NCI-H1694 (cell line): ENCODE data around the gene TLL1.

ENCODE experiments used
- DNase-seq: peaks from one replicate; lab custom pipeline; 2025; lab: John Stamatoyannopoulos, UW

The TLL1 gene

GRCh38 chr4:165872461-165873297, at the start of gene TLL1:
TSS of gene TLL1 (plus strand) at chr4:165873237. CDS start at chr4:165873905, 668 bp downstream.
- DNase-seq, result peak; percentile 7

DNA sequence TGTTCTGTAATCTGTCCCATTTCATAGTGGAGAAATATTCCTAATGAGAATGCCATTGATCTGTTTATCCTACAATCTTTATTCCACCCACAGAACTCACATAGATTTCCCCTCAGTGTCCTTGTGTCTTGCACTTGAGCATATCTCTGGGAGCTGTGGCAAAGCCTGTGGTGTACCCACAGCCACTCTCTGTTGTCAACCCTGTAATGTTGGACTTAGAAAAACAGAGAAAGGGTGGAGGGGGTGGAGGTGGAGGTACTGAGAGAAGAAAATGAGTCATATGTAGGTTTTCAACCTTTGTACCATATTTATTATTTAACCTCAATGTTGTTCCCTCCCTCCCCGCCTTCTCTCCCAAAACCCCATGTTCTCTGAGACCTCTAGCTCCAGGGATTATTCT, 46.9 kb upstream of the TLL1 start:
- no peak for DNase-seq

DNA sequence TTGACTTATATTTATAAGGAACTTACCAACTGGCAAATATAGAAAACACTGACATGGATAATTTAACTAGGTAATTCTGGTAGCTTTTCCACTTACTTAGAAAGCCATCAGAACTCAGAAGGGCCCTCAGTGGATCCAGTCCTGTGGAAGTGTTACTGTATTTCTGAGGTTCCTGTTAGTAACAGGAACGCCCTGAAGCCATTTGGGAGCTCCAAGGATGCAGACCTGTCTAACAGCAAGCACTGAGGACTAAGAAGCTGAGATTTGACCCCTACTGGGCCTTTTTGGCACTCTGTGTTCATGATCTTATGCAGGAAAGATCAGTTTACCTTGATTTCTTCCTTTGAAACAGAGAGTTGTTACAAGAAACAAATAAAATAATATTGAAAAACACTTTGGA, 46.0 kb upstream of the TLL1 start:
- no peak for DNase-seq

DNA sequence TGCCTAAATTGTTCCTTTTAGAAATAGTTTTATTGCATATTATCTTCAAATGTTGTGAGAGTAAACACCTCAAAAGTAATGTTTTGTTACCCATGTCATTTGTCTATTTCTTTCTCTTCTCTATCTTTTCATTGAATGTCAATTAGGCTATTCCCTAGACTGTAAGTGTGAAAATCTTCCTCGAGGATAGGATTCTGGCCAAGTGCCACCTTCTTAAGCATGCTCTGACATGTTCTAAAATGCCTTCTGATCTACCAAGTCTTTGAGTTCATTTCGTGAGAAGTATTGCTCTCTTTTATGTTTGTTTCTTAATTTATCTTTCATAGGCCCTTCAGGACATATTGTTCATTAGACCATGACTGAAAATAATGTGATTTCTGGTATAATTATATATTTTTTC, 44.1 kb upstream of the TLL1 start:
- no peak for DNase-seq

DNA sequence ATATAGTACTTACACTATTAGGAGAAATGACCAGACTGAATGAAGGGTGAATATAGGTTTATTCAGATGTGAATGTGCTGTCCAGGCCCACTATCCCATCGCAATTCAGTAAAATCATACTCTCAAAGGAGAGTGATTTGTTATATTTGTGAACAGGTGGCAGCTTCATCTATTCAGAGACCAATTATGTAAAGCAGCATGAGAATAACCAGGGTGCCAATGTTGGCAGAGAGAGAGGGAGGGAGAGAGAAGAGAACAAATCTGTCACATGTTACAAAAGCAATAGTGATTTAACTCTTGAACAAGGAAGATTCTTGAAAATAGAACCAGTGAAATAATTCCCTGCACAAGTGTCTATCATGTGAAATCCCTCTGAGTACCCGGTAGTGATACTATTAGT, 38.9 kb upstream of the TLL1 start:
- DNase-seq, result peak; percentile 50

DNA sequence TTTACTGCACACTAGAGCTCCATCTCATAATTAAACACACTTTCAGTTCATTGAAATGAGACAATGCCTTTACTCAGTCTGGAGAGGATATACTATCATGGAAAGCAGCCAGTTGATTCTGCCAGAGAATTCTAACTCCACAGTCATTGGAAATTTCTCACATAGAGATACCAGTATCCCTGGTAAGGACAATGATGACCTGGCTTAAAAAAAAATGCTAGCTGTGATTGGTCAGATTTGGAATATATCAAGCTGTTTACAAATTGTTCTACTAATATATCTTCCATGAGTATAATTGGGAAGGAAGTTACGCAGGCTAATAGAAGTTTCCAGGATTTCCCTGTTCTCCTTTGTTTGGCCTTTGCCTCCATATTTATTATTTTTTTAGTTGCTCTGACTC, 34.5 kb upstream of the TLL1 start:
- no peak for DNase-seq

DNA sequence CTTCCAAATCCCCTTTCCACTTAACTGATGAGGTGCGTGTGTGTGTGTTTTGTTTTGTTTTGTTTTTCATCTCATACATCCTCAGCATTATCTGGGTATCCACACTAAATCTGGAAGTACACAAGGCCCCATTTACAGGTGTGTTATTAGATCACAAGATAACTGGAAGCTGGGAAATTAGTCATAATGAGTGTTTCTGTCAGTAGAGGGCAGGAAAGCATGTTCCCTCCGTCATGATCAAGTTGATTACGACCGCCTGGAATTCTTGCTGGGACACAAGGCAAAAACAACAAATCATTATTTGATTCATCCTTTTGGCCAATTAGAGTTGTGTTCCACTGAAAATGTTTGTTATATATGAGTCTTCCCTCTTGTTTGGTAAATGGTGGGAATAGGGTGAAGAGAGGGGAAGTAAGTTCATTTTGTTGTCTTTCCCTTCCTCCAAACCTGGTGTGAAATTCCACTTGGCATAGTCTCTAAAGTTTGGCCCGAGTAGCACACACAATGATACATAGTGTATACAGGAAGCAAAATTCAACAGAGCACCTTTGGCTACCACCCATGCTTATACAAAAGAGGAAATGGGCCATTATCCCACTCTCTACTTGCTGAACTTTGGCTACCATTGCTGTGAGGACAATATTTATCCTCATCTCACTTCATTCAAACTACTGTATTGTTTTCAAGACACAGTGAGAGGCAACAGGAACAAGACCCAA, 33.3 kb upstream of the TLL1 start:
- DNase-seq, result no peak

DNA sequence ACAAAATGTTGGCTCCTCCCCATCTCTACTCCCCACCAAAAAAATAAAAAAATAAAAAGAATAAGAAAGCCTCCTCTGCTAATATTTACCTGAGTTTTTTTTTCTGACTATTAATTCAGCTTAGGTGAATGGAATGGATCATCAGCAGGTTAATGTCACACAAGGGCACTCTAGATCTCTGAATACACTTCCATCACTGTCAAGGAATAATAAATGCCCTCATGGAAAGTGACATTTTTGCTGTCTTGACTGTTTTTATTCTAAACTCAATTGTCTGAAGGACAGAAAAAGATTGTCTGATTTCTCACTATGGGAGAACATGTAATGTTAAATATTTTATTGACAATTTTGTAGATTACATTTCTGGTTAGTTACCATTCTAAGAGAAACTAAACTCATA, 30.4 kb upstream of the TLL1 start:
- no peak for DNase-seq

GRCh38 chr4:165844161-165844560, 28.9 kb upstream of the TLL1 start:
- DNase-seq, result no peak

GRCh38 chr4:165851256-165851655, 21.8 kb upstream of the TLL1 start:
- DNase-seq, result no peak

DNA sequence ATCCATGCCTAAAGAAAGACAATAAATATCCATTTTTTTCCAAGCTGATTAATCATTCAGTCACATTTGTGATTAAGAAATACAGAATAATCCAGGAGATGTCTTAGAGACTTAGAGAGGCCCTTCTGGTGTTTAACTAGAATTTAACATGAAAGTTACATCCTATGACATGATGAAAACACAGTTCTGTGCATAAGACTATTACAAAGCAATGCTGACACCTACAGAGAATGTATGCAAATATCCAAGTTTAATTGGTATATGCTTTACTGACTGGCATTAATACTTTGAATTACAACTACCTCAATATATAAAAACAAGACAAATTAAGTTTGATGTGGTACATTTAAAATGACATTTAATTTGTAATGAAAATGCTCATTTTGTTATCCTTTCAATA, 17.8 kb upstream of the TLL1 start:
- no peak for DNase-seq

DNA sequence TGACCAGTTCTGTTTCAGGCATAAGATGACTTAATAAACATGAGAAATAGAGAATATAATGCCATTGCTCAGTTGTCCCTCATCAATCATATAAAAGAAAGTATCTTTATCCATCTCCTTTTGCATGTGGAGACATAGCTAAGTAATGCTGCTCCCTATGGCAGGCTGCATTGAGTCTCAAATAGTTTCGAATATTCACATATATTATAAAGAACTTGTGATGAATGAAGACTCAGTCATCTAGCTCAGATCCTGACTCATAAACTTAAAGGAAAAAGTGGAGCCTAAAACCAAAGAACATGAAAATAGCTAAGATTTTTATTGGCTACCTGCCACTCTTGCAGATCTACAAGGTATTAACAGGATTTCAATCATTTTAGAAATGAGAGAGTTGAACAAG, 11.7 kb upstream of the TLL1 start:
- no peak for DNase-seq

- no peak for DNase-seq
Observed at GRCh38 chr4:165864271-165864670, 8.8 kb upstream of the TLL1 start.

DNA sequence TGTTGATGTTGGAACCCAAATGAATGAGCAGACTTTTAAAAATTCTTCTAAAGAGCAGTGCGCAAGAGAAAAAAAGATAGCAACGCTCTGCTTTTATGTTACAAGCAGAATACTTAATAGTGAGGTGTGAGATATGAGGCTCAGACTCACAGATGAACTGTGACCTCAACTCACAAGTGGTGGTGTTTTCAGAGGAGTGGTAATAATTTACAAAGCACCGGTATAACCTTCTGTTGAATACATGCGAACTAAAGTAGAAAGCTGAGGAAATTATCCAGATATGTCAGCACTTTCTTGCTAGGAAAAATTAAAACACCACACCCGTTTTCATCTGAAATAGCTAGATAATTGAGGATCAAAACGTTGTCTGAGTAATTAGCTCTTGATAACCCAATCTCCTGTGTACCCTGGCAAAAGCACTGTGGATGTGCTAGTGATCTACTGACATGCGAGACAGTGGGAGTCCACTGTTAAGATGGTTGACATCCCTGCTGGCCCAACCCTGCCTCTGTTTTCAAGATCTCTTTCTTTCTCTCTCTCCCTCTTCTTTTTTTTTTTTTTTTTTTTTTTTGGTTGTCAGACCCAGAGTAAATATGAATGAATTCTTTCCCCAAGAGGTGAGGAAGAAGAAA, 6.9 kb upstream of the TLL1 start:
- no peak for DNase-seq

- DNase-seq, result no peak
Observed at GRCh38 chr4:165867961-165868360, 5.1 kb upstream of the TLL1 start.

DNA sequence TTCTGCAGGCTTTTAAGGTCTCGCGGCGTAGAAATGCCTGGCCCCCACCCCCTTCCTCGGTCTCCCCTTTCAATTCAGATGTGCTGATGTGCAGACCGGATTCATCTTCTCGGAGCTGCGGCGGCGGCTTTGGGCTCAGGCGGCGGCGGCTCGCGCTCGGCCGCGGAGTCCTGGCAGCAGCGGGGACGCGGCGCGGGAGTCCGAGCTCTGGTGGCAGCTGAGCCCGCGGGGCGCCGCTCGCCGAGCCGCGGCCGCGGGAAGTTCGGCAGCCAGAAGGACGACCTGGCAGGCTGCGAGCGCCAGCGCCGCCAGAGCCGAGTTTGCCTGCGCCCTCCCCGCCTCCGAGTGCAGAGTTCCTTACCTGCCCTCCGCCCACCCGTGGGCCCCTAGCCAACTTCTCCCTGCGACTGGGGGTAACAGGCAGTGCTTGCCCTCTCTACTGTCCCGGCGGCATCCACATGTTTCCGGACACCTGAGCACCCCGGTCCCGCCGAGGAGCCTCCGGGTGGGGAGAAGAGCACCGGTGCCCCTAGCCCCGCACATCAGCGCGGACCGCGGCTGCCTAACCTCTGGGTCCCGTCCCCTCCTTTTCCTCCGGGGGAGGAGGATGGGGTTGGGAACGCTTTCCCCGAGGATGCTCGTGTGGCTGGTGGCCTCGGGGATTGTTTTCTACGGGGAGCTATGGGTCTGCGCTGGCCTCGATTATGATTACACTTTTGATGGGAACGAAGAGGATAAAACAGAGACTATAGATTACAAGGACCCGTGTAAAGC, 448 bp downstream of the TLL1 start:
- DNase-seq, result no peak

DNA sequence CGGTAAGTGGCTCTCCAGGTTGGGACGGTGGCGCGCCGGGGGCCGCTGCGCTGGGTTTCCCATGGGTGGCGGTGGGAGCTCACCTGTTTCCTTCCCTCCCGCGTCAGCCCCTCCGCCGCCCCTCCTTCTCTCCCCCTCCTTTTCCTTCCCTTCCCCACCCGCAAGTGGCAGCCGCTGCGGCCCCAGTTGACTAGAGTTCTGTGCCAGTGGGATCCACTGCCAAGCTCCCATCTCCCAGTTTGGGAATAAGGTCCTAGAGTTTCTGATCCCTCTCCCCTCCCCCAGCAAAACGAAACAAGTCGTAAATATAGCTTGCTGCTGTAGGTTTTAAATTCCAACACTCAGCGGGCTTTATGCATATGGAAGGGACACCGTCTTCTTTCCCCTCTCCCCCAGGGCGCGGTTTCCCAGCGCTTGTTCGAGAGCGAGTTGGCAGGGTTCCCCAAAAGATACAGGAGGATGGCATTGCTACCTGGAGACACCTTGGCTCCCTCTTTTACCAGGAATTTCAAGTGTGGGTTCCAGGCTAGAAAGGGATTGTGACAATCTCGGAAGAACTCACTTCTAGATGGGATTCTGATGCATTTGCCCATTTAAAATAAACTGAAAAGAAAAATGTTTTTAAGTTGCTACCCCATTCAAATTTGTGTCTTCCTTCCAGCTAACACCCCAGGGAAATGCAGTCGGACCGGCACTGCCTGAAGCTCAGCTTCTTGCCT, 1.2 kb downstream of the TLL1 start:
- DNase-seq, result no peak

- DNase-seq, result no peak
Observed at GRCh38 chr4:165874791-165875371, 1.8 kb downstream of the TLL1 start.

DNA sequence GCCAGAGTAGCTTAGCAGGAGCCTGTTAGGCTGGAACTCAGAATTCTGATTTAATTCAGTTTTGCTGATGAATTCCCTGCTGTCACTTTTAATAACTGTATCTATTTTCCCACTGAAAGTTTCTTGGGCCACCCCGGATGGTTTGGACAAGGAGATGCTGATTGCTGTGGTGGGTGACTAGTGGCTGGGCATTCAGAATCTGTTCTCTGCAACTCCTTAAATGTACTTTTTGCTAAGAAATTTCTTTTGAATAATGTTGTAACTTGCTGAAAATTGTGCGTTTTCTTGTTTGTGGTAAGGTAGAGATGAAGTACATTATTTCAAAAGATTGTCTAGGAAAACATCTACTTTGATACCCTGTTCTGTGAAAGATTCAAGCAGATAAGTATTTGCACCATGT, 2.4 kb downstream of the TLL1 start:
- no peak for DNase-seq

- DNase-seq, result no peak
Observed at GRCh38 chr4:165877286-165877685, 4.2 kb downstream of the TLL1 start.

- DNase-seq, result no peak
Observed at GRCh38 chr4:165879641-165880040, 6.6 kb downstream of the TLL1 start.
